Measurements from ENCODE around the gene KIF26A. TPM values are rescaled to one million over a fixed set of nuclear protein-coding genes. Genes with fewer than 3 reads are reported as not detected.

KIF26A gene
- total RNA-seq, 2 donors from 2014 or later = 1.6 to 13.9 TPM

DNA sequence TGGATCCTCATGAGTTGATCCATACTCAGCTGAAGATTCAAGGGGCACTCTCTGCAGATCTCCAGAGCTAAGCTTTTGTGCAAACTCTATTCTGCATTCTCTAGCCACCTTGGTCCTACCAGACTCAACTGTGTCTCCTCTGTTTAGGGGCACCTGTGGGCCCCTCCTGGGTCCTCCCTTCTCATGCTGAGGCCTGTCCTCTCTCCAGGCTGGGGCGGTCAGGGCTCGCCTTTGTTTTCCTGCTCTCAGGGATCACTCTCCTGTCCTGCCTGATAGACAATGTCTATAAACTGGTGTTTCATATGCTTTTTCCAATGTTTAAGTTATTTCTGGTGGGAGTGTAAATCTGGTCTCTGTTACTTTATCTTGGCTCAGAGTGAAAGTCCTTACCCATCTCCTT, 11.6 kb upstream of the KIF26A start:
- no peaks in the 10 kb centered on the region for H3K27me3 ChIP-seq (replicated peaks; ENCODE audit: insufficient read depth)
- intact Hi-C loops (cut with DNase I) = no loop called here

DNA sequence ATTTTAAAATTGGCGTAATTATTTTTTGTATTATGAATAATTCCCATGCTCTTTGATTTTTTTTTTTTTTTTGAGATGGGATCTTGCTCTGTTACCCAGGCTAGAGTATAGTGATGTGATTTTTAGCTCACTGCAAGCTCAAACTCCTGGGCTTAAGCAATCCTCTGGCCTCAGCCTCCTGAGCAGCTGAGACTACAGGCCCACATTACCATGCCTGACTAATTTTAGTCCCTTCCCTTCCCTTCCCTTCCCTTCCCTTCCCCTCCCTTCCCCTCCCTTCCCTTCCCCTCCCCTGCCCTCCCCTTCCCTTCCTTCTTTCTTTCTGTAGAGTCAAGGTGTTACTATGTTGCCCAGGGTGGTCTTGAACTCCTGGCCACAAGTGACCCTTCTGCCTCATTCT, 9.4 kb upstream of the KIF26A start:
- TF ChIP-seq POLR2A (IDR thresholded peaks at IDR 0.05) = no peak
- TF ChIP-seq, protein P1, sequence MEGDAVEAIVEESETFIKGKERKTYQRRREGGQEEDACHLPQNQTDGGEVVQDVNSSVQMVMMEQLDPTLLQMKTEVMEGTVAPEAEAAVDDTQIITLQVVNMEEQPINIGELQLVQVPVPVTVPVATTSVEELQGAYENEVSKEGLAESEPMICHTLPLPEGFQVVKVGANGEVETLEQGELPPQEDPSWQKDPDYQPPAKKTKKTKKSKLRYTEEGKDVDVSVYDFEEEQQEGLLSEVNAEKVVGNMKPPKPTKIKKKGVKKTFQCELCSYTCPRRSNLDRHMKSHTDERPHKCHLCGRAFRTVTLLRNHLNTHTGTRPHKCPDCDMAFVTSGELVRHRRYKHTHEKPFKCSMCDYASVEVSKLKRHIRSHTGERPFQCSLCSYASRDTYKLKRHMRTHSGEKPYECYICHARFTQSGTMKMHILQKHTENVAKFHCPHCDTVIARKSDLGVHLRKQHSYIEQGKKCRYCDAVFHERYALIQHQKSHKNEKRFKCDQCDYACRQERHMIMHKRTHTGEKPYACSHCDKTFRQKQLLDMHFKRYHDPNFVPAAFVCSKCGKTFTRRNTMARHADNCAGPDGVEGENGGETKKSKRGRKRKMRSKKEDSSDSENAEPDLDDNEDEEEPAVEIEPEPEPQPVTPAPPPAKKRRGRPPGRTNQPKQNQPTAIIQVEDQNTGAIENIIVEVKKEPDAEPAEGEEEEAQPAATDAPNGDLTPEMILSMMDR (IDR thresholded peaks at IDR 0.05) = no peak
- TF ChIP-seq POLR2AphosphoS5 (IDR thresholded peaks at IDR 0.05) = no peak
- H3K4me1 ChIP-seq (replicated peaks) = no peaks in the 10 kb centered on the region
- no peak for DNase-seq (ENCODE audit: low spot score)
- no peaks in the 10 kb centered on the region for H3K36me3 ChIP-seq
- H3K4me3 ChIP-seq = no peak overlapping the region
- H3K9me3 ChIP-seq = no peaks in the 10 kb centered on the region
- no peak overlapping the region for H3K27ac ChIP-seq
- 100% methylated on average over 1 of the region's 1 CpG for WGBS
- intact Hi-C loops (cut with DNase I) = no loop called here
- no peaks in the 10 kb centered on the region for H3K27me3 ChIP-seq (replicated peaks; ENCODE audit: insufficient read depth)

More for the DNA sequence above, 11.6 kb upstream of the KIF26A start:
- no peak overlapping the region for H3K27ac ChIP-seq
- 39% methylated on average over 2 of the region's 2 CpGs for WGBS
- H3K4me1 ChIP-seq (replicated peaks) = no peaks in the 10 kb centered on the region
- no peaks in the 10 kb centered on the region for H3K36me3 ChIP-seq
- DNase-seq (ENCODE audit: low spot score) = no peak
- H3K4me3 ChIP-seq = no peak overlapping the region
- TF ChIP-seq, protein P1 (IDR thresholded peaks at IDR 0.05) = no peak
- no peaks in the 10 kb centered on the region for H3K9me3 ChIP-seq

DNA sequence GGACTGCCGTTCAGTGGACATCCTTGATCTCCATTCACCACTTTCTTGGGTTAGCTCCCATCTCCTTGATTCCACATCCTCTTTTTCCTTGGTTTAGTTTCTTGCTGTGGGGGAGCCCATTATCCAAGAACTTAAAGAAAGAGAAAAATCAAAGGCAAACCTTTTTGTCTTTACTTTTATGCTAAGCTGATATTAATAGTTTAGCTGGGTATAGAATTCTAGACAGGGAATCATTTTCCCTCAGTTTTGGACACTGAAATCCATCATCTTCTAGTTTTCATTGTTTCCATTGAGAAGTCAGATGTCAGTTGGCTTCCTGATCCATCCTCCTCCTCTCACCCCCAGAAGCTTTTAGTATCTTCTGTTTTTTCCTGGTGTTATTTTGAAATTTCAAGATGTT, 8.8 kb upstream of the KIF26A start:
- Histone ChIP-seq H3K9me3 (no peaks in the 10 kb centered on the region), H3K27me3 (replicated peaks; ENCODE audit: insufficient read depth) (no peaks in the 10 kb centered on the region), H3K4me1 (replicated peaks) (no peaks in the 10 kb centered on the region), H3K36me3 (no peaks in the 10 kb centered on the region), H3K27ac (no peak overlapping the region), H3K4me3 (no peak overlapping the region)
- WGBS = 88% methylated on average over 1 of the region's 1 CpG
- intact Hi-C loops (cut with DNase I) = no loop called here
- DNase-seq (ENCODE audit: low spot score) = no peak
- TF ChIP-seq, protein P1 (IDR thresholded peaks at IDR 0.05) = no peak
- TF ChIP-seq POLR2AphosphoS5 (IDR thresholded peaks at IDR 0.05) (no peak), POLR2A (IDR thresholded peaks at IDR 0.05) (no peak)

DNA sequence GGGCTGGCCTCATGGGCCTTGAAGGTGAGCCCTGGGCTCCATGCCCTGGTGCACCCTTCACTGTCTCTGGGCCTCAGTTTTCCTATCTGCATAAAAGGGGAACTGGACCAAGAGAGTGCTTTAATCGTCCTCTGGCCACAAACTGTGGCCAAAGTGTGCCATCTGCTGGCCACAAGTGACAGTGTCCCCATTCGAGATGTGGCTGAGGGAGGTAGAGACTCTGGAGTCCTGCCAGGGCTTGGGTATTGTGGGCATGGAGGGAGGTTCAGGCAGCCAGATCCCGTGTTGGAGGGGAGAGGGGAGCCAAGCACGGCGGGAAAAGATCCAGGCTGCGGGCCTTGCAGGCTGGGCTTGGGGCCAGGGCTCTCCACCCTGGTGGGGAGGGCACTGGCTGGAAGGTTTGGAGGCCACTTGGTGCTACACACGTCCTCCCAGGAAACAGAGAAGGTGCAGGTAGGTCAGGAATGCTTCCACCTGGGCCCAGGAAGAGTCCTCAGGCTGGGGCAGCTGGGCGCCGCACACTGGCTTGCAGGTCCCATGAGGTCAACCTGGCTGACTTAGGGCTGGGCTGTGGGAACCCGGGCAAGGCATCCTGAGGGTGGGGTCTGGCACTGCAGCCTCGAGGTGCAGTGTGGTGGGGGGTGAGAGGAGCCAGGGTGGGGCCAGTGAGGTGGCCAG, 7.3 kb upstream of the KIF26A start:
- no peak overlapping the region for H3K27ac ChIP-seq
- intact Hi-C loops (cut with DNase I) = loop anchor here (10.0 kb wide), 1 partner anchor 244 kb away; no protein-coding TSS in a partner anchor
- no peak overlapping the region for H3K4me3 ChIP-seq
- no peaks in the 10 kb centered on the region for H3K36me3 ChIP-seq
- TF ChIP-seq, protein P1 (IDR thresholded peaks at IDR 0.05) = peak; percentile 49 to 88 (median 82)
- TF ChIP-seq POLR2A (IDR thresholded peaks at IDR 0.05) (no peak), POLR2AphosphoS5 (IDR thresholded peaks at IDR 0.05) (peak; percentile 41)
- H3K9me3 ChIP-seq = no peaks in the 10 kb centered on the region
- peak; percentile 63 for DNase-seq (ENCODE audit: low spot score)
- peaks cover 13% of the 10 kb centered on the region for H3K27me3 ChIP-seq (replicated peaks; ENCODE audit: insufficient read depth)
- no peaks in the 10 kb centered on the region for H3K4me1 ChIP-seq (replicated peaks)
- 22% methylated on average over 11 of the region's 11 CpGs for WGBS

Data from prostate gland (tissue), 2 donors.